ENCODE measurements around the gene PARG.
"Not testable (repeated sequence)": the region's sequence is repeated elsewhere in the genome, so short reads cannot be mapped to it uniquely, and the experiment has no call there.

Gene PARG

GRCh38 chr10:49941447-49942338 lies at the start of gene PARG, which contains the start of gene TIMM23B:
PARG (minus strand) TSS chr10:49942027; CDS start chr10:49941725, 302 bp downstream.
TIMM23B (plus strand) TSS chr10:49942053; CDS start chr10:49942195, 142 bp downstream.
- peak; percentile 85 for DNase-seq (ENCODE audit: low spot score)

DNA sequence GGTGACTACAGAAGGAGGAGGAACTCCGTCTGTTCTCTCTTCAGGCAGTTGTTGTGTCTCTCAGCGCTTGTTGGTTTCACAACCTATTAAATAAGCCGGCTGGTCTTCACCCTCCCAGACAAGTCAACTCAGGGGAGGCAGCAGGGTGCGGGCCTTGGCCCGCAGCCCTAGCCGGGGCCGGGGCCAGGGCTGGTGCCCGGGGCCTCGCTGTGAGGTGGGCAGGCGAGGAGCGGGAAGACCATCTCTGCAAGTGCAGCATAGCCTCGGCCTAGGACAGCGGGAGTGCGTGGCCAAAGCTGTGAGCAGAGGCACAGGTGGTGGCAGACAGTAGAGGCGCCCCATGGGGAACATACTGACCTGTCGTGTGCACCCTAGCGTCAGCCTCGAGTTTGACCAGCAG lies 46.5 kb upstream of the PARG start, which contains the start of gene AGAP6:
TSS of gene AGAP6 (plus strand) at position 31 of the 400 bp plus-strand sequence. CDS start at position 341, 310 bp downstream.
- DNase-seq (ENCODE audit: low spot score): not testable (repeated sequence)

- not testable (repeated sequence) for DNase-seq (ENCODE audit: low spot score)
These were observed 45.4 kb upstream of the PARG start for GRCh38 chr10:49987207-49987606.

GRCh38 chr10:49977756-49978155 lies 35.9 kb upstream of the PARG start:
- not testable (repeated sequence) for DNase-seq (ENCODE audit: low spot score)

DNA sequence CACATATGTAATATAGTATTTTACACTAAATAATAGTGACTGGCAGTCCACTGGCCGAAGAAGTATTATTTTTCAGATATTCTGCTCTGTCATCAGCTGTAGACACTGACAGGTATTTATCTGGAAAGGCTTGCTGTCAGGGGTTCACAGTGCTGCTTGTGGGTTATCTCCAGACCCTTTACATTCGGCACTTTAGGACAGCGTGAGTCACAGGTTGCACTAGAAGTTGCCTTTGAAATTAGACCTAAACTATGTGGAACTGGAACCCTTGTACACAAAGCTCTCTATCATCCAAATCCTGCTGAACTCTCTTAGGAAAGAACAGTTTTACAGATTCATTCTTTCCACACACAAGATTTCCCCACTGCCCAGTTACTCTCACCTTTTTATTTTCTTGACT lies 30.3 kb upstream of the PARG start:
- not testable (repeated sequence) for DNase-seq (ENCODE audit: low spot score)

DNA sequence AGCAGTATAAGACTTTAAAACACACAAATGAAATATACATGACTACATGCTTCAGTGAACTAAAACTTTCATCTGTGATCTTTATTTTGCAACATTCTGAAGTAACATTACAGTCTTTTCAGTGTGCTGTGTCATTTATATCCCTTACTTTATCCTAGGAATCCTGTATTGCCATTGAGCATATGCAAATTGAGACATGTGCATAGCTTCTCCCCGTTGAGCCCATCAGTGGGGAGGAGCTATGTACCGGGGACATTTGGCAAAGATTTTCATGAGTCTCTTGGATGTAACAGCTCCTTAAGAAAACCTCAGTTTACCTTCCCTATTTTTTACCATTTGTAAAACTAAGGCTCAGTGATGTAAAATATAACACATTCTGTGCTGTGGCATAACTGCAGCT lies 29.6 kb upstream of the PARG start:
- DNase-seq (ENCODE audit: low spot score): not testable (repeated sequence)

DNA sequence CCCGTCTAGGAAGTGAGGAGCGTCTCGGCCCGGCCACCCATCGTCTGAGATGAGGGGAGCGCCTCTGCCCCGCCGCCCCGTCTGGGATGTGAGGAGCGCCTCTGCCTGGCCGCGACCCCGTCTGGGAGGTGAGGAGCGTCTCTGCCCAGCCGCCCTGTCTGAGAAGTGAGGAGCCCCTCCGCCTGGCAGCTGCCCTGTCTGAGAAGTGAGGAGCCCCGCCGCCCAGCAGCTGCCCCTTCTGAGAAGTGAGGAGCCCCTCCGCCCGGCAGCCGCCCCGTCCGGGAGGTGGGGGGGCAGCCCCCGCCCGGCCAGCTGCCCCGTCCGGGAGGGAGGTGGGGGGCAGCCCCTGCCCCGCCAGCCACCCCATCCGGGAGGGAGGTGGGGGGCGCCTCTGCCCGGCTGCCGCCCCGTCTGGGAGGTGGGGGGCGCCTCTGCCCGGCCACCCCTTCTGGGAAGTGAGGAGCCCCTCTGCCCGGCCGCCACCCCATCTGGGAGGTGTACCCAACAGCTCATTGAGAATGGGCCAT lies 28.6 kb upstream of the PARG start:
- not testable (repeated sequence) for DNase-seq (ENCODE audit: low spot score)

DNA sequence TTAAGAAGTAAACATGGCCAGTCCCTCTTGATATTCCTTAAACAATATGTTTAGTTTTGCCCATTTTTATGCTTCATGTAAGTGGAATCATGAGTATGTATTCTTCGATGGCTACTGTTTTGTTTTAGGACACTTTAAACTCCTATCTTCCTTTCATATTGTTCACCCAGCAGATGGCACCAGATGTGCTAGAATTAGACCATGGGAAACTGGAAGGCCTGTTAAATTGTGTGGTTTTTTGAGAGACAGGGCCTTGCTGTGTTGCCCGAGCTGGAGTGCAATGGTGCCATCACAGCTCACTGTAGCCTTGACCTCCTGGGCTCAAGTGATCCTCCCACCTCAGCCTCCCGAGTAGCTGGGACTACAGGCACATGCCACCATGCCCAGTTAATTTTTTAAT lies 11.3 kb upstream of the PARG start:
- peak; percentile 15 for DNase-seq (ENCODE audit: low spot score)

- not testable (repeated sequence) for DNase-seq (ENCODE audit: low spot score)
These were observed 10.2 kb upstream of the PARG start for GRCh38 chr10:49952006-49952405.

DNA sequence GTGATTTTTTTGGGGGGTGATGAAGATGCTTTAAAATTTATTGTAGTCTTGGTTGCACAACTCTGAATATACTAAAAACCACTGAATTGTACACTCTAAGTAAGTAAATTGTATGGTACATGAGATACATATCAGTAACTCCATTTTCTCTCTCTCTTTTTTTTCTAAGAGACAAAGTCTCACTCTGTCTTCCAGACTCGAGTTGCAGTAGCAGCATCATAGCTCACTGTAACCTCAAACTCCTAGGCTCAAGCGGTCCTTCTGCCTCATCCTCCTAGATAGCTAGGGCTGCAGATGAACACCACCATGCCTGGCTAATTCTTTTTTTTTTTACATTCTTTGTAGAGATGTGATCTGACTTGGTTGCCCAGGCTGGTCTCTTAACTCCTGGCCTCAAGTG lies 6.9 kb upstream of the PARG start:
- DNase-seq (ENCODE audit: low spot score): not testable (repeated sequence)

- DNase-seq (ENCODE audit: low spot score): not testable (repeated sequence)
These were observed 6.3 kb upstream of the PARG start for GRCh38 chr10:49948142-49948541.

GRCh38 chr10:49943607-49944006 lies 1.8 kb upstream of the PARG start:
- DNase-seq (ENCODE audit: low spot score): not testable (repeated sequence)

DNA sequence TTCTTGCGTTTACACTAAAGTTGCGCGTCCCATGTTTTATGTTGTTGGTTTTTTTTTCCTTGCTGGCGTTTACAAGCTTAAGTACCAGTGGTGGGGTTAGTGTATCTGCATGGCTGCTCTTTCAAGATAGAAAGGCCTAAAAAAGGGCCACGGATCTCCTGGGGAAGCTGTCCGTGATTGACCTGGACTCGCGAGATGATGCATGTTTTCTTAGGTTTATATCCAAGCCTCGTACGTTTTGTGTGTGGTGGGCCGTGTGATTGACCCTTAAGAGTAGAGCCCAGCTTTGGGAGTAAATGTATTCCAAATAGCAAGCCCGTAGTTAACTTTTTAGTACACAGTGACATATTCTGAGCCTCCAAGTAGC lies 495 bp upstream of the PARG start:
- DNase-seq (ENCODE audit: low spot score): not testable (repeated sequence)

- not testable (repeated sequence) for DNase-seq (ENCODE audit: low spot score)
These were observed 9.7 kb downstream of the PARG start for GRCh38 chr10:49931959-49932728.

GRCh38 chr10:49931276-49931675 lies 10.6 kb downstream of the PARG start:
- not testable (repeated sequence) for DNase-seq (ENCODE audit: low spot score)

DNA sequence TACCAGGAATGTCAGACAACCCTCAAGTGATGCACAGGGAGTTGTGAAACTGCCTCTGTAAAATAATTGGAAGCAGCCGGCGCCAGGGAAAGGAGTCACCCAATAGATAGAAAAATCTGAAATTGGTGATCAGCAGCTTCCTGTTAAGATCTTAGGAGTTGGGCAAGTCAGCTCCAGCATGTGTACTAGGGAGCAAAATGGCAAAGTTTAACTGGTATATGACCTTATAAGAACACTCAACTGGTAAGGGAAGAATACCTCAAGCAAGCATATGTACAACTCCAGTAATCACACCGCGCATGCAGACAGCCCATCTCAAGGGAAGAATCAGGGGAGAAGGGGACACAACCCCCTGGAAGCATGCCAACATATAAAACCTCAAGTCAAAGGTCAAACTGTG lies 18.3 kb downstream of the PARG start:
- DNase-seq (ENCODE audit: low spot score): not testable (repeated sequence)

DNA sequence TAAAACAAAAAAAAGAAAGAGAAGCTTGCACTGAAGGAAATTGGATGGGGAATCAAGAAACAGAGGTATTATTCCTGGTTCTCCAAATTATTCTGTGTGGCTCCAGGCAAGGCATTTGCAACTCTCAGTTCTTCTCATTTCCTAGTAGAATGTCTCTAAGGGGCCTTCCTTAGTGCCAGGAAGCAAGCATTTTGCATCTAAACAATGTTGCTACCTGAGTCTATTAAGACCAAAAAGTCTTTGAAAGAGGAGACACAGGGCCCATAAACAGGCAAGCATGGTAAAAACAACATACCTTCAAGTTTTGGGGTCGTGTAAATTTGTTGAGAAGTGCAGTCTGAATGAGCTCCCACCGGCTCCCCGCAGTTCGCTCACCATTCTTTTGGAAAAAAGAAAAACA lies 19.8 kb downstream of the PARG start:
- DNase-seq (ENCODE audit: low spot score): not testable (repeated sequence)

GRCh38 chr10:49917927-49918326 lies 23.9 kb downstream of the PARG start:
- DNase-seq (ENCODE audit: low spot score): not testable (repeated sequence)

DNA sequence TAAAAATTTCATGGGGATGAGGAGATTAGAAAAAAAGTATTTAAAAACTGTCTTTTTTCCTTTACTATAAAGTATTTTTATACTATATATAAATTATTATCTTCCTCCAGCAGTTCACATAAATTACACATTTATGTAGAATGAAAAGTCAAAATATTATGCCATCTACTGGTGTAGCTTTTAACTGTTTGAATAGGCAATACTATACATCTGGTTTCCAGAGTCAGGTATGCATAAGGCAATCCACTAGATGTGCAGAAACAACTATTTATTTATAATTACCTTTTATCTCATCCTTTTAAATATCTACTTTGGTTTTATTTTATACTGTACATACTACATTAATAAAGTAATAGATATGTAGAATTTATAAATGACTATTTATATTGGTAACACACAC lies 25.4 kb downstream of the PARG start:
- not testable (repeated sequence) for DNase-seq (ENCODE audit: low spot score)

DNA sequence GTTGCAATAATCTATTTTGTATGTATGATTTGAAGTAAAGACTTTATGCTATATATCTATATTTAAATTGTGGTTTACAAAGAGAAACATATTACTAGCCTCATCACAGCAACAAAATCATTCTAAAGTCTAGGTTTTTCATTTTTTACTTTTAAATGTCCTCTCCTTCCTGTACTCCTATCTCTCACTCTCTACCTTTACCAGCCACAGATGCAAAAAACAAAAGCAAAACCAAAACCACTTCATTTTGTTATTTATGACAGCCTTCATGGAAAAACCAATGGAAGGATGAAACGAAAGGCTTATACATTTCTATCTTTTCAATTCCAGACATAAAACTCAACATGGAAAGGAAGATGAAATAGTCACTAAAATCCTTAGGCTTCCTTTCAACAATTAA lies 31.5 kb downstream of the PARG start:
- DNase-seq (ENCODE audit: low spot score): not testable (repeated sequence)

DNA sequence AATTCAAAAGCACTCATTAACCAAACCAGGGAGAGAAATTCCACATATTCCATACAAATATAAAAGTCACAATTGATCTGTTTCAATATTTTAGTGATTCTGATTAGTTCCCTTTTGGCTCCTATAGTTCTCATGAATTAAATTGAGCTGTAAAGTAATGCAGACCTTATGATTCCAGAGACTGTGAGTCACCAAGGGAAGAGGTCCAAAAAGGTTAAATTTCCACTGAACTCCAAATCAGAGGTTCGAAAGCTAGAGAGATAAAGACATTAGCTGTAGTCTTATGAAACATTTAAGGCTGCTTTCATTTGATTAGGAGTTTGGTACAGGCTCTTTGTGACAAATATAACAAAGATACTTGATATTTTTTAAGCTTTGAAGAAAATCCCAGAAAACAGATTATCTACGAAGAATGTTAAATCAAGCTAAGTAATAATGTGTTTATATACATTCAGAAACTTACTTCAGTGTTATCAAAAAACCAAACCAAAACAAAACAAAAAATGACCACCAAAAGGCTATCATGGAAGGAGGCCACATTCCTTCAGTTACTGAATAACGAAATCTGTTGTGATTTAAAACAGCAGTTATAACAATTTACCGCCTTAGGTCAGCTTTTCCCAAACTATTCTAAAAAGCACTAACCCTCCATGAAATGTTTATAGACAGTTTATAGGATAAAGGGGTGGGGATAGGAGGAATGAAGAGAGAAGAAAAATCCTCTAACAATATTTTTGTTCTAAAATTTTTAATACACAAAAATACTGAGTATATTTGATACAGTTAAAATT lies 33.3 kb downstream of the PARG start:
- not testable (repeated sequence) for DNase-seq (ENCODE audit: low spot score)

GRCh38 chr10:49903829-49904228 lies 38.0 kb downstream of the PARG start:
- not testable (repeated sequence) for DNase-seq (ENCODE audit: low spot score)
